OCI-LY1 (cell line): ENCODE measurements around the gene DCUN1D2.

Experiments
- H2AFZ ChIP-seq: fragments of 200-600 bp; sonication (generic), shearing (Covaris generic); 2 replicates; pipeline ENCODE4 v1.6.0; 2014; ENCODE audit warnings: antibody characterized with exemption, mild to moderate bottlenecking, low read length
- H3F3A ChIP-seq: fragments of 200-600 bp; sonication (generic), shearing (Covaris generic); 2 replicates; pipeline ENCODE4 v1.6.0; 2014; ENCODE audit warnings: mild to moderate bottlenecking, antibody characterized with exemption, low read length, moderate library complexity; ENCODE audit not compliant: insufficient read depth
- H3K27ac ChIP-seq: fragments of 200-600 bp; sonication (generic); 2 replicates; pipeline ENCODE4 v1.5.1; 2014; ENCODE audit warnings: low read length, mixed run types, mild to moderate bottlenecking, low read depth; ENCODE audit not compliant: poor library complexity, severe bottlenecking
- H3K27me3 ChIP-seq: fragments of 200-600 bp; sonication (generic); 2 replicates; pipeline ENCODE4 v1.6.0; 2014; ENCODE audit warnings: antibody characterized with exemption, mild to moderate bottlenecking, low read length, moderate library complexity; ENCODE audit not compliant: insufficient read depth
- H3K36me3 ChIP-seq: fragments of 200-600 bp; sonication (generic); 2 replicates; pipeline ENCODE4 v1.6.1; 2014; ENCODE audit warnings: mild to moderate bottlenecking, antibody characterized with exemption, low read length, moderate library complexity, mixed read lengths; ENCODE audit not compliant: insufficient read depth
- H3K4me1 ChIP-seq: fragments of 200-600 bp; sonication (generic); 2 replicates; pipeline ENCODE4 v1.5.1; 2014; ENCODE audit warnings: mild to moderate bottlenecking, low read length, moderate library complexity; ENCODE audit not compliant: insufficient read depth, severe bottlenecking
- H3K4me2 ChIP-seq: fragments of 200-600 bp; sonication (generic), shearing (Covaris generic); 2 replicates; pipeline ENCODE4 v1.6.1; 2014; ENCODE audit warnings: low read length
- H3K4me3 ChIP-seq: fragments of 200-600 bp; sonication (generic); 2 replicates; pipeline ENCODE4 v1.5.1; 2014; ENCODE audit warnings: low read length, low read depth, mild to moderate bottlenecking, mixed read lengths; ENCODE audit not compliant: poor library complexity, severe bottlenecking
- H3K79me2 ChIP-seq: fragments of 200-600 bp; shearing (Covaris generic); 2 replicates; pipeline ENCODE4 v1.6.1; 2016; ENCODE audit warnings: mixed run types, low read length, mixed read lengths; ENCODE audit not compliant: insufficient read depth
- H3K9ac ChIP-seq: fragments of 200-600 bp; sonication (generic), shearing (Covaris generic); 2 replicates; pipeline ENCODE4 v1.6.1; 2014; ENCODE audit warnings: mild to moderate bottlenecking, low read length, mixed read lengths
- H3K9me2 ChIP-seq: fragments of 200-600 bp; sonication (generic), shearing (Covaris generic); 2 replicates; pipeline ENCODE4 v1.6.1; 2014; ENCODE audit warnings: low read depth, mild to moderate bottlenecking, low read length, mixed read lengths
- H3K9me3 ChIP-seq: fragments of 200-600 bp; shearing (Covaris generic); 2 replicates; pipeline ENCODE4 v1.6.1; 2014; ENCODE audit warnings: low read length, mixed read lengths
- H4K20me1 ChIP-seq: fragments of 200-600 bp; sonication (generic), shearing (Covaris generic); 2 replicates; pipeline ENCODE4 v1.6.0; 2016; ENCODE audit warnings: mild to moderate bottlenecking, low read length; ENCODE audit not compliant: insufficient read depth
- EZH2 ChIP-seq: fragments of 200-600 bp; sonication (generic), shearing (Covaris generic); IDR thresholded peaks from 2 replicates; pipeline ENCODE4 v1.8.0; 2017; ENCODE audit warnings: borderline replicate concordance, mixed run types, mild to moderate bottlenecking, antibody characterized with exemption, low read length, moderate library complexity, mixed read lengths
- TF ChIP-seq, protein P1 (sequence below): fragments of 200-600 bp; sonication (generic), shearing (Covaris generic); IDR thresholded peaks from 2 replicates; pipeline ENCODE4 v1.5.1; 2017; ENCODE audit warnings: mild to moderate bottlenecking, antibody characterized with exemption, low read length, moderate library complexity, mixed read lengths

DCUN1D2 gene

DNA sequence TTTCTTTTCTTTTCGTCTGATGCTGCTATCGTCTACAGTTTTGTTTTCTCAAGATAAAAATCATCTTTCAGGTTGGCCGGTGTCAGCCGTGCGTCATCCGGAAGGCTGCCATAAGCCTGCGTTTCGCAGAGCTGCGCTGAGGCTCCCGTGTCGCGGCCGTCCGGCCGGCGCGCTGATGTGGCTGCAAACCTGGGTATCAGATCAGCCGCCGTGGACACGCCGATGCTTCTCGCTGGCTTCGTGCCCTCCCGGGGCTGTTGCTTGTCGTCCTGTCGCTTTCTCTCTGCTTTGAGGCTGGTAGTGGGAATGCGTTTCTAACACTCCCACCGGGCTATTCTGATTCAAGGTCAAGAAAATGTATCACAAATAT, 48.2 kb upstream of the DCUN1D2 start:
- Histone ChIP-seq H3K79me2 (no peaks in the 10 kb centered on the region), H4K20me1 (no peaks in the 10 kb centered on the region), H3K27ac (no peak overlapping the region), H3K4me1 (no peaks in the 10 kb centered on the region), H3K4me2 (no peak overlapping the region), H3F3A (no peaks in the 10 kb centered on the region), H3K27me3 (no peaks in the 10 kb centered on the region), H3K9me2 (no peaks in the 10 kb centered on the region), H3K4me3 (no peak overlapping the region), H3K36me3 (0 out of 2 replicates have a peak, but pooled peaks cover 8% of the 10 kb centered on the region), H3K9me3 (peaks cover 12% of the 10 kb centered on the region; the same call in 1 of the 2 replicates), H3K9ac (no peak overlapping the region), H2AFZ (no peak overlapping the region)
- TF ChIP-seq, protein P1, sequence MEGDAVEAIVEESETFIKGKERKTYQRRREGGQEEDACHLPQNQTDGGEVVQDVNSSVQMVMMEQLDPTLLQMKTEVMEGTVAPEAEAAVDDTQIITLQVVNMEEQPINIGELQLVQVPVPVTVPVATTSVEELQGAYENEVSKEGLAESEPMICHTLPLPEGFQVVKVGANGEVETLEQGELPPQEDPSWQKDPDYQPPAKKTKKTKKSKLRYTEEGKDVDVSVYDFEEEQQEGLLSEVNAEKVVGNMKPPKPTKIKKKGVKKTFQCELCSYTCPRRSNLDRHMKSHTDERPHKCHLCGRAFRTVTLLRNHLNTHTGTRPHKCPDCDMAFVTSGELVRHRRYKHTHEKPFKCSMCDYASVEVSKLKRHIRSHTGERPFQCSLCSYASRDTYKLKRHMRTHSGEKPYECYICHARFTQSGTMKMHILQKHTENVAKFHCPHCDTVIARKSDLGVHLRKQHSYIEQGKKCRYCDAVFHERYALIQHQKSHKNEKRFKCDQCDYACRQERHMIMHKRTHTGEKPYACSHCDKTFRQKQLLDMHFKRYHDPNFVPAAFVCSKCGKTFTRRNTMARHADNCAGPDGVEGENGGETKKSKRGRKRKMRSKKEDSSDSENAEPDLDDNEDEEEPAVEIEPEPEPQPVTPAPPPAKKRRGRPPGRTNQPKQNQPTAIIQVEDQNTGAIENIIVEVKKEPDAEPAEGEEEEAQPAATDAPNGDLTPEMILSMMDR, result no peak
- no peak for TF ChIP-seq EZH2

DNA sequence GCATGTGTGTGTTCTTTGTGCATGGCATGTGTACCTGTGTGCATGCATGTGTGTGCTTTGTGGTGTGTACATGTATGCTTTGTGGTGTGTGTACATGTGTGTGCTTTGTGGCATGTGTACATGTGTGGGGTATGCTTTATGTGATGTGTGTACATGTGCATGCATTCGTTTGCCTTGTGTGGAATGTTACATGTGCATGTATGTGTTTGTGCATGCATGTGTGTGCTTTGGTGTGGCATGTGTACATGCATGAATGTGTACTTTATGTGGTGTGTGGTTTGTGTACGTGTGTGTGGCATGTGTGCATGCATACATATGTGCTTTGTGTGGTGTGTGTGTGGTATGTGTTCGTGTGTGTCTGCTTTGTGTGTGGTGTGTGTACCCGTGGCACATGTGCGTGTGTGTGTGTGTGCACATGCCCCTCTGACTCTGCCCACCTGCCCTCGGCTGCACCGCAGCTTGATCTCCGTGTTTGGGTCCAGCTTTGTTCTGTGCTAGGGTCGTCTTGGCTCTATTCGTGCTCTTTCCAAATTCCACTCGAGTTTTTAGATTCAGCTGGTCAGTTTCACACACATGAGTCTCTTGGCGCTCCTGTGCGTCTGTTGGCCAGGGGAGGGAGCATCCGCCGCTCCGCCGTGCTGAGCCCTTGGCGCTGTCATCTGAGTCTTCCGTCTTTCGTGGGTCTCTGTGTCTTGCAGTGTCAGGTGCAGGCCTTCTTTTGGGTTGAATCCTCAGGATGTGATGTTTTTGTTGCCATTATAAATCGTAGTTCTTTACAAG, 47.6 kb upstream of the DCUN1D2 start:
- Histone ChIP-seq H3K79me2 (no peaks in the 10 kb centered on the region), H3K9ac (no peak overlapping the region), H3K9me2 (no peaks in the 10 kb centered on the region), H4K20me1 (no peaks in the 10 kb centered on the region), H3K4me2 (no peak overlapping the region), H3K27me3 (no peaks in the 10 kb centered on the region), H3K4me1 (no peaks in the 10 kb centered on the region), H2AFZ (no peak overlapping the region), H3K4me3 (no peak overlapping the region), H3K27ac (no peak overlapping the region), H3F3A (no peaks in the 10 kb centered on the region), H3K36me3 (0 out of 2 replicates have a peak, but pooled peaks cover 8% of the 10 kb centered on the region), H3K9me3 (peaks cover 12% of the 10 kb centered on the region; the same call in 1 of the 2 replicates)
- TF ChIP-seq, protein P1, result no peak
- no peak for TF ChIP-seq EZH2

DNA sequence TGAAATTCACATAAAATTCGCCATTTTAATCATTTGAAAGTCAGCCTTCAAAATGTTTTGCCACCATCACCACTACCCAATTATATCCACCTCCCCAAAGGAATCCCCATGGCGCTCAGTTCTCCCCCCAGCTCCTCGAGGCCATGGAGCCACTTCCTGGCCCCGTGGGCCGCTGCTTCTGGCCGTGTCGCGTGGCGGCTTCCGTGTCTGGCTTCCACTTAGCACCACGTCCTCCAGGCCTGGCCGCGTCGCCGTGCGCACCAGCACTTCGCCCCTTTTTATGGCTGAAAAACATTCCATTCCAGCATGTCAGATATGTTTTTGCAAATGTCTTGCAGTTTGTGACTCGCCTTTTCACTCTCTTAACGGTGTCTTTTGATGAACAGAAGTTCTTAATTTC, 46.7 kb upstream of the DCUN1D2 start:
- Histone ChIP-seq H3K27ac (no peak overlapping the region), H3K27me3 (no peaks in the 10 kb centered on the region), H3K36me3 (0 out of 2 replicates have a peak, but pooled peaks cover 4% of the 10 kb centered on the region), H4K20me1 (no peaks in the 10 kb centered on the region), H3K4me2 (no peak overlapping the region), H3K79me2 (no peaks in the 10 kb centered on the region), H2AFZ (no peak overlapping the region), H3K9ac (no peak overlapping the region), H3K4me1 (no peaks in the 10 kb centered on the region), H3F3A (no peaks in the 10 kb centered on the region), H3K9me2 (no peaks in the 10 kb centered on the region), H3K4me3 (no peak overlapping the region), H3K9me3 (peaks cover 7% of the 10 kb centered on the region; the same call in 1 of the 2 replicates)
- TF ChIP-seq, protein P1, result no peak
